A549 (cell line): ENCODE data around the gene SND1. TPM values are rescaled to one million over a fixed set of nuclear protein-coding genes. Genes with fewer than 3 reads are reported as not detected.

Experiments
- ATAC-seq, 2 experiments: fragments of 200-7000 bp in 1 of 2; fragments of >200 bp in 1 of 2; cut with Nextera tagmentation in 1 of 2; cut with Tn5 transposase in 1 of 2; 3 replicates each; pipeline versions ENCODE4 v1.8.0 to v1.9.1; 2018 to 2020; ENCODE audit warnings: mild to moderate bottlenecking in 1 of 2, moderate library complexity in 1 of 2
- CTCF ChIA-PET: fragments of 300-600 bp; sonication (Branson Sonifier 250); formaldehyde crosslinking; extraction: SDS; loops from one replicate; lab custom pipeline; 2021; ENCODE audit warnings: antibody characterized with exemption, inconsistent platforms; lab: Yijun Ruan, JAX
- POLR2A ChIA-PET: fragments of 350-600 bp; formaldehyde crosslinking; extraction: SDS; loops from one replicate; lab custom pipeline; 2021; ENCODE audit warnings: antibody characterized with exemption, inconsistent platforms; lab: Yijun Ruan, JAX
- DNase-seq, 2 experiments: peaks; one replicate each; pipeline versions ENCODE4 v3.0.0 to v3.0.0-alpha.2; 2011 to 2016; ENCODE audit warnings: low read depth in 1 of 2, low spot score in 1 of 2
- FAIRE-seq: peaks from 2 replicates; lab custom pipeline; 2011; peaks lifted over from hg19 to GRCh38; lab: Jason Lieb, UNC
- H3K27ac ChIP-seq, 2 experiments: fragments of >200 bp; sonication (Bioruptor Twin); formaldehyde crosslinking; 3 replicates each; pipeline ENCODE4 v1.5.1; 2016 to 2017
- H3K4me1 ChIP-seq: fragments of >200 bp; sonication (Bioruptor Twin); formaldehyde crosslinking; 3 replicates; pipeline ENCODE4 v1.6.1; 2016
- H3K4me2 ChIP-seq: fragments of >200 bp; sonication (Bioruptor Twin); formaldehyde crosslinking; 3 replicates; pipeline ENCODE4 v1.6.1; 2016
- H3K4me3 ChIP-seq: fragments of >200 bp; sonication (Bioruptor Twin); formaldehyde crosslinking; 3 replicates; pipeline ENCODE4 v1.5.1; 2016
- H3K9me3 ChIP-seq: fragments of >200 bp; sonication (Bioruptor Twin); formaldehyde crosslinking; 3 replicates; pipeline ENCODE4 v1.6.1; 2016
- CBX8 ChIP-seq: fragments of 200-600 bp; sonication (generic); IDR thresholded peaks from 2 replicates; pipeline ENCODE4 v1.6.1; 2016
- CTCF ChIP-seq: fragments of >200 bp; sonication (Bioruptor Twin); formaldehyde crosslinking; IDR thresholded peaks from 3 replicates; pipeline ENCODE4 v1.5.1; 2016
- EHF ChIP-seq: fragments of 250-450 bp; sonication (Bioruptor Pico); IDR thresholded peaks from 2 replicates; pipeline ENCODE4 v1.5.0; 2020; ENCODE audit warnings: mild to moderate bottlenecking
- EHMT2 ChIP-seq: fragments of 200-600 bp; sonication (generic); IDR thresholded peaks from 2 replicates; pipeline ENCODE4 v1.6.1; 2016; ENCODE audit warnings: antibody characterized with exemption, low read depth, mild to moderate bottlenecking, moderate library complexity
- EP300 ChIP-seq, 2 experiments: fragments of >200 bp; sonication (Bioruptor Twin); formaldehyde crosslinking; IDR thresholded peaks; 2 replicates in 1 of 2; 3 replicates in 1 of 2; pipeline ENCODE4 v1.6.1; 2016 to 2017
- FOSB ChIP-seq: fragments of 250-450 bp; sonication (Bioruptor Pico); IDR thresholded peaks from 2 replicates; pipeline ENCODE4 v1.5.0; 2020; ENCODE audit warnings: mild to moderate bottlenecking, moderate library complexity
- FOXS1 ChIP-seq: fragments of 250-450 bp; sonication (Bioruptor Pico); IDR thresholded peaks from 2 replicates; pipeline ENCODE4 v1.5.0; 2020; ENCODE audit warnings: mild to moderate bottlenecking, moderate library complexity
- GATA3 ChIP-seq: IDR thresholded peaks from 2 replicates; pipeline ENCODE4 v1.6.1; 2012; ENCODE audit warnings: borderline replicate concordance
- HDAC2 ChIP-seq: fragments of 200-600 bp; sonication (generic); IDR thresholded peaks from 2 replicates; pipeline ENCODE4 v1.6.1; 2016
- HEYL ChIP-seq: fragments of 250-450 bp; sonication (Bioruptor Pico); IDR thresholded peaks from 2 replicates; pipeline ENCODE4 v1.8.0; 2021; ENCODE audit warnings: mild to moderate bottlenecking, moderate library complexity
- HOXB13 ChIP-seq: fragments of 250-450 bp; sonication (Bioruptor Pico); IDR thresholded peaks from 2 replicates; pipeline ENCODE4 v1.5.0; 2020; ENCODE audit warnings: low read depth, mild to moderate bottlenecking, moderate library complexity
- KDM1A ChIP-seq: fragments of 200-600 bp; sonication (generic); IDR thresholded peaks from 2 replicates; pipeline ENCODE4 v1.6.1; 2016; ENCODE audit warnings: low read depth, mild to moderate bottlenecking
- MAZ ChIP-seq: fragments of 150-350 bp; IDR thresholded peaks from 2 replicates; pipeline ENCODE4 v1.6.1; 2014; ENCODE audit warnings: antibody characterized with exemption, low read depth, low read length, borderline replicate concordance
- PHF8 ChIP-seq: fragments of 200-600 bp; sonication (generic); IDR thresholded peaks from 2 replicates; pipeline ENCODE4 v1.6.1; 2016; ENCODE audit warnings: low read depth, mild to moderate bottlenecking, antibody characterized with exemption, moderate library complexity, borderline replicate concordance
- RARB ChIP-seq: fragments of 250-450 bp; sonication (Bioruptor Pico); IDR thresholded peaks from 2 replicates; pipeline ENCODE4 v1.8.0; 2021; ENCODE audit warnings: mild to moderate bottlenecking, moderate library complexity
- RNF2 ChIP-seq: fragments of 200-600 bp; sonication (generic); IDR thresholded peaks from 2 replicates; pipeline ENCODE4 v1.6.1; 2016; ENCODE audit warnings: low read depth, mild to moderate bottlenecking, antibody characterized with exemption, moderate library complexity, borderline replicate concordance
- SREBF2 ChIP-seq: fragments of 450-650 bp; IDR thresholded peaks from 2 replicates; pipeline ENCODE4 v1.6.1; 2014; ENCODE audit warnings: mild to moderate bottlenecking, moderate library complexity
- TP53 ChIP-seq: fragments of 250-450 bp; sonication (Bioruptor Pico); IDR thresholded peaks from 2 replicates; pipeline ENCODE4 v1.5.0; 2021; ENCODE audit warnings: mild to moderate bottlenecking, moderate library complexity
- ZC3H11A ChIP-seq: fragments of 450-650 bp; IDR thresholded peaks from 2 replicates; pipeline ENCODE4 v1.6.1; 2014; ENCODE audit warnings: antibody characterized with exemption, mild to moderate bottlenecking
- ZSCAN20 ChIP-seq: fragments of 250-450 bp; sonication (Bioruptor Pico); IDR thresholded peaks from 2 replicates; pipeline ENCODE4 v1.8.0; 2022; ENCODE audit warnings: mild to moderate bottlenecking, moderate library complexity
- WGBS: methylation state at CpG from one replicate; pipeline ENCODE4 v1.1.6; 2017; ENCODE audit errors: missing lambda C conversion rate; 5-methylcytosine and 5-hydroxymethylcytosine counted together
- polyA plus RNA-seq, 4 experiments: library from polyadenylated mRNA; depleted of rRNA in 3 of 4; stranded (reverse); fragments of >200 nt; fragmentation: RNase III in 1 of 4; extraction: RNeasy Plus Mini Kit Qiagen cat#74134 plus additional on column Dnase treatment in 1 of 4; gene quantifications; 2 replicates in 3 of 4; 3 replicates in 1 of 4; pipeline ENCODE4 v1.2.3, GENCODE V29; 2011 to 2017
- TF ChIP-seq, protein P1 (sequence below): IDR thresholded peaks from 2 replicates; pipeline ENCODE4 v1.6.1; 2012
- TF ChIP-seq, protein P2 (sequence below): fragments of >200 bp; sonication (Bioruptor Twin); formaldehyde crosslinking; IDR thresholded peaks from 3 replicates; pipeline ENCODE4 v1.6.1; 2016

The SND1 gene
- polyA plus RNA-seq, 2 of the 4 experiments (the other 2 are of a cell fraction), result 102 to 138 TPM

DNA sequence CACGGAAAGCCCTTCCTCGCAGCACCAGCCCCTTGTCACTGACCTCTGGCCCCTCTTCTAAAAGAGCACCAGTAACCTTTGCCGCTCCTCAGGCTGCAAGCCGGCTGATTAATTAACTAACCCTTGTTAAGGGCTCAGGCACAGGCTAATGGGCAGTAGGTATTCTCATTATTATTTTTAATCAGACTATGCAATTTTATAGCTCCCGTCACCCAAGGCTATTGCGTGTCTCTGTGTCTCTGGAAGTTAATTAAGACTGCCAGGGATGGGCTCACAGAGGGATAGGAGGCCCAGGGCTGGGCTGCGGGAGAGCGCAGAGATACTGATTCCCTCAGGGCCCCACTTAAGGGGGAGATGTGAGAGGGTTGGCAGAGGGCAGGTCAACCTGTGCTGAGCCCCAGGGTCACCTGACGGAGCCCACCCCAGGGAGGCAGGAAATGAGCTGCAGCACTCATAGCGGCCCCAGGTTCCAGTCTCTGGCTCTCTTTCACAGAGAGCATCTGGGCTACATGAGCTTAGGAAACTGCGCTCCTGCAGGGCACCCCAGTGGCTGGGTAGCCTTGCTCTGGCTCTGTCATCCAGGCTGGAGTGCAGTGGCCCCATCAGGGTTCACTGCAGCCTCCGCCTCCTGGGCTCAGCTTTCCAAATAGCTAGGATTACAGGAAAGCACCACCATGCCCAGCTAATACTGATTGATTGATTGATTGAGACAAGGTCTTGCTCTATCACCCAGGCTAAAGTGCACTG lies 471.5 kb downstream of the SND1 start:
- ChIA-PET CTCF (interaction anchor here (0.9 to 2.4 kb wide), 3 partner anchors 11 to 86 kb away, joined by 4 to 10 read pairs (median 4); no protein-coding TSS in a partner anchor), POLR2A (no interaction called here)
- Histone ChIP-seq H3K4me2 (no peak overlapping the region), H3K4me1 (no peaks in the 10 kb centered on the region), H3K9me3 (no peaks in the 10 kb centered on the region), H3K27ac (no peak overlapping the region), H3K4me3 (no peak overlapping the region)
- WGBS, result 78% methylated on average over 12 of the region's 12 CpGs
- peak; percentile 55 to 56; a peak in 5 of 6 replicates for ATAC-seq
- no peak for FAIRE-seq
- TF ChIP-seq FOXS1 (CRISPR knock-in tag) (no peak), CTCF (no peak), EHMT2 (no peak), KDM1A (no peak), CBX8 (no peak), SREBF2 (no peak), HEYL (CRISPR knock-in tag) (no peak), EHF (CRISPR knock-in tag) (no peak), MAZ (no peak), RNF2 (no peak), FOSB (no peak), EP300 (IDR thresholded peaks at IDR 0.05) (no peak), RARB (no peak), HOXB13 (CRISPR knock-in tag) (no peak), ZC3H11A (no peak), HDAC2 (no peak), TP53 (CRISPR knock-in tag) (no peak), GATA3 (no peak)
- TF ChIP-seq, protein P1, sequence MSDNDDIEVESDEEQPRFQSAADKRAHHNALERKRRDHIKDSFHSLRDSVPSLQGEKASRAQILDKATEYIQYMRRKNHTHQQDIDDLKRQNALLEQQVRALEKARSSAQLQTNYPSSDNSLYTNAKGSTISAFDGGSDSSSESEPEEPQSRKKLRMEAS, result no peak
- TF ChIP-seq, protein P2, sequence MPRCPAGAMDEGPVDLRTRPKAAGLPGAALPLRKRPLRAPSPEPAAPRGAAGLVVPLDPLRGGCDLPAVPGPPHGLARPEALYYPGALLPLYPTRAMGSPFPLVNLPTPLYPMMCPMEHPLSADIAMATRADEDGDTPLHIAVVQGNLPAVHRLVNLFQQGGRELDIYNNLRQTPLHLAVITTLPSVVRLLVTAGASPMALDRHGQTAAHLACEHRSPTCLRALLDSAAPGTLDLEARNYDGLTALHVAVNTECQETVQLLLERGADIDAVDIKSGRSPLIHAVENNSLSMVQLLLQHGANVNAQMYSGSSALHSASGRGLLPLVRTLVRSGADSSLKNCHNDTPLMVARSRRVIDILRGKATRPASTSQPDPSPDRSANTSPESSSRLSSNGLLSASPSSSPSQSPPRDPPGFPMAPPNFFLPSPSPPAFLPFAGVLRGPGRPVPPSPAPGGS, result no peak
- no peak for DNase-seq

GRCh38 chr7:128124786-128125185 lies 472.8 kb downstream of the SND1 start:
- DNase-seq (no peak), ATAC-seq (no peak), FAIRE-seq (no peak)
- Histone ChIP-seq H3K27ac (no peak overlapping the region), H3K9me3 (no peaks in the 10 kb centered on the region), H3K4me2 (no peak overlapping the region), H3K4me3 (no peak overlapping the region), H3K4me1 (no peaks in the 10 kb centered on the region)
- ChIA-PET CTCF (interaction anchor here (1.1 to 2.4 kb wide), 3 partner anchors 10 to 85 kb away, joined by 4 to 10 read pairs (median 4); no protein-coding TSS in a partner anchor), POLR2A (no interaction called here)
- TF ChIP-seq RNF2, result no peak
- TF ChIP-seq EHF (CRISPR knock-in tag), result no peak
- no peak for TF ChIP-seq PHF8
- TF ChIP-seq ZSCAN20 (CRISPR knock-in tag), result no peak
- 40% methylated on average over 4 of the region's 4 CpGs for WGBS
